Left cardiac atrium (tissue), 4 donors: ENCODE measurements around the gene HLA-DRA. TPM values are rescaled to one million over a fixed set of nuclear protein-coding genes. Genes with fewer than 3 reads are reported as not detected.
"Not testable (repeated sequence)": the region's sequence is repeated elsewhere in the genome, so short reads cannot be mapped to it uniquely, and the experiment has no call there.

ENCODE experiments used
- ATAC-seq, 2 donors: fragments of 200-7000 bp; cut with Tn5 transposase; one replicate each; pipeline ENCODE4 v1.9.1; 2020; ENCODE audit warnings: mild to moderate bottlenecking in 2 of 2, moderate library complexity in 2 of 2
- DNase-seq: peaks from one replicate; pipeline ENCODE4 v3.0.0-alpha.2; 2020
- intact Hi-C, 2 donors: fragments of 100-400 bp; cut with DNase I; formaldehyde crosslinking; loops; one replicate each; pipeline versions ENCODE4 v1.14.1 to v1.15.1; 2022 to 2023
- total RNA-seq, 2 donors: library from RNA; stranded (reverse); fragmentation: NEBNext Ultra II Directional; extraction: Animal tissue kit (Norgen Biotek cat#: 25700); gene quantifications; one replicate each; pipeline ENCODE4 v1.2.1, GENCODE V29; 2021
- donor health status: DM: no; HTN: yes; CAD: no.
- donor health status: DM: no; HTN: yes; CAD: no; lungs with severe emphysema.
- donor health status: DM: yes; HTN: yes; CAD: no.
- donor health status: Dilated cardiomyopathy.

The HLA-DRA gene
- total RNA-seq, 2 donors from 2014 or later = 94.5 to 151 TPM

DNA sequence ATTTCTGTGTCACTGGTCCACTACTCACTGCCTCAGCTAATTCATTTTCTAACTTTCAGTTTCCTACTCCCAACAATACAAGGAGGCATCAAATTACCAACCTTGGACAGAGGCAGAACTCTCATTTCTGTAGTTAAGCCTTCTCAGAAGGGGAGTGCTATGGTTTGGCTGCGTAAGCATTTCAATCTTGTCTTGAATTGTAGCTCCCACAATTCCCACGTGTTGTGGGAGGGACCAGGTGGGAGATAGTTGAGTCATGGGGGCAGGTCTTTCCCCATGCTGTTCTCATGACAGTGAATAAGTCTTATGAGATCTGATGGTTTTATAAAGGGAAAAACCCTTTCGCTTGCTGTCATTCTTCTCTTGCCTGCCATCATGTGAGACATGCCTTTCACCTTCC is 22.9 kb downstream of the HLA-DRA start:
- DNase-seq (no peak), ATAC-seq (no peak)
- intact Hi-C loops = no loop called here

DNA sequence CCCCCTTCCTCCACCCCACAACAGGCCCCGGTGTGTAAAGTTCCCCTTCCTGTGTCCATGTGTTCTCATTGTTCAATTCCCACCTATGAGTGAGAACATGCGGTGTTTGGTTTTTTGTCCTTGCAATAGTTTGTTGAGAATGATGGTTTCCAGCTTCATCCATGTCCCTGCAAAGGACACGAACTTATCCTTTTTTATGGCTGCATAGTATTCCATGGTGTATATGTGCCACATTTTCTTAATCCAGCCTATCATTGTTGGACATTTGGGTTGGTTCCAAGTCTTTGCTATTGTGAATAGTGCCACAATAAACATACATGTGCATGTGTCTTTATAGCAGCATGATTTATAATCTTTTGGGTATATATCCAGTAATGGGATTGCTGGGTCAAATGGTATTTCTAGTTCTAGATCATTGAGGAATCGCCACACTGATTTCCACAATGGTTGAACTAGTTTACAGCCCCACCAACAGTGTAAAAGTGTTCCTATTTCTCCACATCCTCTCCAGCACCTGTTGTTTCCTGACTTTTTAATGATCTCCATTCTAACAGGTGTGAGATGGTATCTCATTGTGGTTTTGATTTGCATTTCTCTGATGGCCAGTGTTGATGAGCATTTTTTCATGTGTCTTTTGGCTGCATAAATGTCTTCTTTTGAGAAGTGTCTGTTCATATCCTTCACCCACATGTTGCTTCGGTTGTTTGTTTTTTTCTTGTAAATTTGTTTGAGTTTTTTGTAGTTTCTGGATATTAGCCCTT is 28.2 kb downstream of the HLA-DRA start:
- DNase-seq, intact Hi-C loops, ATAC-seq: not testable (repeated sequence)

DNA sequence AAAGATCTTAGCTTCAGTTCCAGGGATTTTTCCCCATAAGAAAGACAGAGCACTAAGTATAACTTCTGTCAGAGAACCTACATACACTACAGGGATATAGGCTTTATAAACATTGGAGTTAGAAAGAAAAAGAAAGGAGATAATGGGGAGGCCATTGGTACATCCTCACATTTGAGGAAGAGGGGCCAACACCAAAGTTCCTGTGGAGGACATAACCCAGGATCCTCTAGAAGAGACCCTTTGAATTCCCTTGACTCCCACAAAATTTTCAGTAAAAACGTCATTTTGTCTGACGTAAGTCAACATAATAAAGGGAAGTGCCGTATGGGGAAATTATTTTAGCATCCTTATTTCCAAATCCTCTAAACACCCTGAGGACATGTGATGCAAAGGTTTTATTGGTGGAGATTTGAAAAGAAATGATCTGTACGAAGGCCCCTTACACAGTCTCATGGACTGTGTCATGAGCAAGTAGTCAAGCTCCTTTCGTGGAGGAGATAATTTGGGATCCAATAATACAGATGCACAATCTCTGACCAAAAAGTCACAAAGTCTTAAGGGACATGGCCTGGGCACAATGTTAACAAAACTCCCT is 33.2 kb downstream of the HLA-DRA start:
- intact Hi-C loops = no loop called here
- ATAC-seq = peak; percentile 40 to 55
- DNase-seq = no peak

DNA sequence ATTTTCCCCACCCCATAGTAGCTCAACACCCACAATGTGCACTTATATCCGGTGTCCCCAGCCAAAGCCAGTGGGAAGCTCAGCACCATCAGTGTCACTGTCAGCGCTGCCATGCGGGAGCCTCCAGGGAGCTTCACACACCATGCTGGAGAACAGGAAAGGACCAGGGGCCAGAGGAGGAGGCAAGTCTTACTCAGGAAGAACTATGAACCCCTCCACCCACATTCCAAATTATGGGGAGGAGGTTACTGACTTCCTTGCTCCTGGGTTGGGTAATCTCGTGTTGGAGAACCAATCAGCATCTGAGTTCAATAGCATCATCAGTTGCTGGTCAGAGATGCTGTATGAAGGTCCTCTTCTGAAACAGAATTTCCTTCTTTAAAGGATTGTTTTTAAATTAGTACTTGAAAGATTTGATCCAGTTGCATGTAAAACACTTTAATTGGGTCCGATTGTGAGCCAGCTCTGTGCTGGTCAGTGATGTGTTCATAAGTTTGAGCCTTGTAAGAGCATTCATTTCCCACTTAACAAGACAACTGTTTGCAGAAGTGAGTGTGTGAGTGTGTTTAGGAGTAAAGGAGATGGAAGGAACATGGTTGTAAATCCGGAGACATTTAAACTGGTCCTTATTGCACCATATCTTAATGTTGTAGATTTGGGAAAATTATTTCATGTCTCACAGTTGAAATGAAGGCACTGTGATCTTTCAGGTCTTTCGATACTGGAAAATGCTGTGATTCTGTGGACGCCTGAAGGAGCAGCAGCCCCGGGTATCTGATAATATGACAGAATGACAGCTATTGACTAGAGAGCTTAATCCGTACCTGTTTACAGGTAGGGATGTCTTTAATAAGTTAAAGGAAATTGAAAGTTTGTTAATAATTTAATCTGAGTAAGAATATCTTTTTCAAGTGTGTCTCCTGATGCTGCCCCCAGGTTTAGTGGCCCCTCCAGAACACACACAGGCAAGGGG is 34.0 kb downstream of the HLA-DRA start:
- intact Hi-C loops, DNase-seq: not testable (repeated sequence)
- peak; percentile 96 to 98 for ATAC-seq

DNA sequence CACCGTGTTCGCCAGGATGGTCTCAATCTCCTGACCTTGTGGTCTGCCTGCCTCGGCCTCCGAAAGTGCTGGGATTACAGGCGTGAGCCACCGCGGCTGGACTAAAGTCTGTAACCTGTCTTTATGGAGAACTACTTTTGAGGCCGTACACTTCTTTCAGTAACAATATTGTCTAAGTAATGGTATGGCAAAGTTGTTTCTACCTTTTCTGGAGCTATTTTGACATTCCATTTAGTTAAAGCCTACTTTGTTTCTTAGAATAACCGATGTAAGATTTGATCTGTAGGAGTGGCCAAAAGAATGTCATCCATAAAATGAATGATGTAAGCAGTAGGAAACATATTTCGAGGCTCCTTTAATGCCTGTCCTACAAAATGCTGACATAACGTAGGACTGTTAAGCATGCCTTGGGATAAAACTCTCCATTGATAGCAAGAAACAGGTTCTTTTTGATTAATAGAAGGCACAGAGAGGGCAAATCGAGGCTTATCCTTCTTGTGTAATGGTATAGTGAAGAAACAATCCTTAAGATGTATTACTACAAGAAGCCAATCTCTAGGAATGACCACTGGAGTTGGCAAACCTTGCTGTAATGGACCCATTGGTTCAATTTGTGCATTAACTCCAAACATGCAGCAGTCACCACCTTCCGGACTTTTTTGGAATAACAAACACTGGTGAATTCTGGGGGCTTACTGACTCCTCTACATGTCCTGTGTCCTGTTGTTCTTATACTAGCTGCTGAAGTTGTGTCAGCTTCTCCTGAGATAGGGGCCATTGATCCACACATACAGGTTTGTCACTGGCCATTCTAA is 35.9 kb downstream of the HLA-DRA start:
- ATAC-seq = no peak
- intact Hi-C loops = no loop called here
- DNase-seq = no peak

DNA sequence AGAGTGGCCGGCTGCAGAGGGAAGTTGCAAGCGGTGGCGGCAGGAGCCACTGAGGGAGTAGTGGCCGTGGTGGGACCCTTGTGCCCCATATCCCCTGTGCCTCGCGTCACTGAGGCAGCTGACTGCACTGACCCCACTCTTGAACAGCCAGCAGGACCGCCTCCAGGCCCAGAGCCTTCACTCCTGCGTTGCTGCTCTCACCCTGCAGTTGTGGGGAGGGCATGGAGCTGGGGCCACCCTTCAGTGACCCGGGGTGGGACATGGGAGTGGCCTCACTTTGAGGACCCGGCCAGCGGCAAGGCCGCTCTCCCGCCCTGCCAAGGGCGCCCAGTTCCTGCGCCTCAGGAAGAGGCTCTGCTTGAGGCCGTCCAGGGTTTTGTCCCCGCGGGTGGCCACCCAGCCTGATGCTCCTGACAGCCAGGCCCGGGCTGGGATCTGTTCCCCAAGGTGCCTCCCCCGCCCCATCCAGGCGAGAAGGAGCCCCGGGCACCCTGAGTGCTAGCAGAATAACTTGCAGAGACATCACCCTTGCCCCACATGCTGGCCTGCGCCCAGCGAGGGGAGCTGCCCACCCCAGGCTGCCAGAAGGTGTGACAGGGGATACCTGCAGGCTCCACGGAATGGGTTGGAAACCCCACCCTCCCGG is 44.4 kb downstream of the HLA-DRA start:
- intact Hi-C loops = no loop called here
- DNase-seq (no peak), ATAC-seq (no peak)

- ATAC-seq = no peak
- intact Hi-C loops = no loop called here
- no peak for DNase-seq
Measured at GRCh38 chr6:32484614-32484998, 44.9 kb downstream of the HLA-DRA start.

DNA sequence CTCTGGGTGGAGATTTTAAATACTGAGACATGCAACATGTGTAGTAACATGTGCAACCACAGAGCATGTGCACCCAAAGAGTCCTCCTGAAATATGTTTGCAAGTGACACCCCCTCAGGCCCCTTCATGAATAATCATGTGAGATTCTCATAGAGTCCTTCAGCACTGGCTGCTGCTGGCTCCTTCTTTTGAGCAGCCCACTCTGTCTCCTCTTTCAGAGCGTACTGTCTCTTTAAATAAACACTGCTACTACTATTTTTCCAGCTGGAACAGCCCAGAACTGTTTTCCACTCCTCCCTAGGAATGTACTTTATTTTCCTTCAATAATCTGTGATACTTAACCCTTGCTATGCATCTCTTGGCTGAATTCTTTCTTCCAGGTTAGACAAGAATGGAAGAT is 48.4 kb downstream of the HLA-DRA start:
- ATAC-seq (peak; percentile 47 to 55), DNase-seq (no peak)
- intact Hi-C loops = no loop called here

DNA sequence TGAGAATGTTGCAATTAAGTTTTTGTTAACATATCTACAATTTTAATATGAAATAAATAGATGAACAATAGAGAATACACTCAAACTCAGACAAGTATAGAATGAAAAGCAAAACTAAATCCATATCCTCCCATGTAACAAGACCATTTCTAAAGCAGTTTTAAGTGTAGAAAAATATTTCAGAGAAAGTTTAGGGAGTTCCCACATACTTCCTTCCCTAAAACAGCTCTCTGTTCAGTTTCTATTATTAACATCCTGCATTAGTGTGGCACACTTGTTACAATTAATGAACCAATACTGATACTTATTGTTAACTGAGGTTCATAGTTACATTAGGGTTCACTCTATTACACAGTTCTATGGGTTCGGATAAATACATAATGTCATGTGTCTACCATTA is 52.0 kb downstream of the HLA-DRA start:
- ATAC-seq (no peak), DNase-seq (no peak)
- intact Hi-C loops = no loop called here

DNA sequence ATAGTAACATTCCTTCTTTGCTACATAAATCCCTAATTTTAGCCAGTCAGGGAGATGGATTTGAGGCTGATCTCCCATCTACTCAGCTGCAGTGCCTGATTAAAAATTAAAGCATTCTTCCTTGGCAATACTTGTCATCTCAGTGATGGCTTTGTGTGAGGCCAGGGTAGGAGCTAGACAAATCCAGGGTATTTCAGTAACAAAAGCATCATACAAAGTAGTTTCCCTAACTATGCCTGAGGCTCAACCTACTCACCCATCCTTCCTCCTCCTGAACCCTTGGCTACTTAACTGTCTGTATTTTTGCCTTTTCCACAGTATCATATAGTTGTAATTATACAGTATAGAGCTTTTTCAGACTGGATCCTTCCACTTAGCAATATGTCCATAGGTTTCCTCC is 52.7 kb downstream of the HLA-DRA start:
- intact Hi-C loops = no loop called here
- no peak for ATAC-seq

More for the DNA sequence above, 52.7 kb downstream of the HLA-DRA start:
- no peak for DNase-seq

Other genes starting within 250 kb of the HLA-DRA start
- 10 to 100 TPM; 43.7 to 47.7 TPM for gene PBX2, start 249.7 kb upstream of the HLA-DRA start, total RNA-seq
- 10 to 100 TPM in 1 of 2 donors, 1 to 10 TPM in 1; 8.5 to 15.8 TPM for gene GPSM3, start 247.2 kb upstream of the HLA-DRA start, total RNA-seq
- gene NOTCH4, start 215.8 kb upstream of the HLA-DRA start, total RNA-seq = 10 to 100 TPM; 22.4 to 27.9 TPM
- gene TSBP1, start 68.0 kb upstream of the HLA-DRA start, total RNA-seq = not detected
- gene BTNL2, start 32.7 kb upstream of the HLA-DRA start, total RNA-seq = not detected
- gene HLA-DRB5, start 90.4 kb downstream of the HLA-DRA start, total RNA-seq = 10 to 100 TPM; 27.1 to 82.9 TPM
- gene HLA-DRB1, start 150.0 kb downstream of the HLA-DRA start, total RNA-seq = 10 to 100 TPM; 45.9 to 90.4 TPM
- 1 to 10 TPM; 7.7 to 8.3 TPM for gene HLA-DQA1, start 197.5 kb downstream of the HLA-DRA start, total RNA-seq
- gene HLA-DQB1, start 226.8 kb downstream of the HLA-DRA start, total RNA-seq = 10 to 100 TPM in 1 of 2 donors, 1 to 10 TPM in 1; 4.6 to 15.3 TPM